Fibroblast of lung (primary cell): Measurements from ENCODE around the gene SLIT3.

Source experiments
- CTCF ChIP-seq, 2 donors: IDR thresholded peaks in 1 of 2; conservative IDR thresholded peaks in 1 of 2; 1 replicate in 1 of 2; 2 replicates in 1 of 2; pipeline ENCODE4 v1.5.1; 2011 to 2012; ENCODE audit warnings: low read length in 2 of 2, control low read depth in 1 of 2, inconsistent platforms in 1 of 2, low read depth in 1 of 2, mild to moderate bottlenecking in 1 of 2
- EZH2 ChIP-seq: IDR thresholded peaks from 2 replicates; pipeline ENCODE4 v1.5.1; 2012; ENCODE audit warnings: low read length, control low read depth, mild to moderate bottlenecking; ENCODE audit errors: missing control alignments

GRCh38 chr5:168952196-168952595 is 348.7 kb downstream of the SLIT3 start:
- TF ChIP-seq EZH2 (no peak), CTCF (conservative IDR thresholded peaks at IDR 0.05 in 1 of 2, IDR thresholded peaks at IDR 0.05 in 1 of 2; ENCODE audit: low read depth in 1 of 2, low read length in 2 of 2) (no peak)
